Motor neuron (in vitro differentiated cells): Measurements from ENCODE around the gene RMRP. TPM values are rescaled to one million over a fixed set of nuclear protein-coding genes. Genes with fewer than 3 reads are reported as not detected.

ENCODE experiments used
- ATAC-seq, 8 experiments: fragments of 200-7000 bp; cut with Tn5 transposase; replicated peaks in 6 of 8; 2 replicates each; pipeline ENCODE4 v1.8.0; 2021; ENCODE audit warnings: mild to moderate bottlenecking in 8 of 8, moderate library complexity in 8 of 8
- H3K27ac ChIP-seq, 2 donors: fragments of 250-450 bp; sonication (Bioruptor Pico); 2 replicates each; pipeline ENCODE4 v1.9.0; 2021; ENCODE audit warnings: antibody characterized with exemption in 2 of 2, mild to moderate bottlenecking in 2 of 2, moderate library complexity in 1 of 2
- H3K4me1 ChIP-seq, 2 donors: fragments of 250-450 bp; sonication (Bioruptor Pico); replicated peaks in 1 of 2; 2 replicates each; pipeline ENCODE4 v1.6.1; 2021; ENCODE audit warnings: antibody characterized with exemption in 2 of 2, mild to moderate bottlenecking in 2 of 2, moderate library complexity in 1 of 2
- H3K4me3 ChIP-seq, 5 donors: fragments of 250-450 bp; sonication (Bioruptor Pico); 2 replicates each; pipeline ENCODE4 v1.9.0; 2021; ENCODE audit warnings: antibody characterized with exemption in 5 of 5, mild to moderate bottlenecking in 5 of 5, moderate library complexity in 4 of 5
- WGBS, 10 experiments: fragments of 450-650 bp; shearing (Covaris generic); methylation state at CpG; one replicate each; pipeline ENCODE4 v1.0.0; 2022; 5-methylcytosine and 5-hydroxymethylcytosine counted together
- in situ Hi-C, 9 experiments: fragments of 400-800 bp; cut with MboI; loops; one replicate each; pipeline ENCODE4 v1.15.0; 2021; ENCODE audit warnings: low sequenced_read_pairs in 9 of 9, low pct_unique_long_range_greater_than_20kb in 2 of 9; ENCODE audit not compliant: unreplicated experiment in 9 of 9
- total RNA-seq, 8 experiments: library from RNA; unstranded; fragments of 300-600 nt; gene quantifications; 2 replicates each; pipeline versions ENCODE4 v1.2.3 to v1.2.4, GENCODE V29; 2022

RMRP gene
- over 10,000 TPM; 12,611 to 65,418 (median 21,607) TPM for total RNA-seq

DNA sequence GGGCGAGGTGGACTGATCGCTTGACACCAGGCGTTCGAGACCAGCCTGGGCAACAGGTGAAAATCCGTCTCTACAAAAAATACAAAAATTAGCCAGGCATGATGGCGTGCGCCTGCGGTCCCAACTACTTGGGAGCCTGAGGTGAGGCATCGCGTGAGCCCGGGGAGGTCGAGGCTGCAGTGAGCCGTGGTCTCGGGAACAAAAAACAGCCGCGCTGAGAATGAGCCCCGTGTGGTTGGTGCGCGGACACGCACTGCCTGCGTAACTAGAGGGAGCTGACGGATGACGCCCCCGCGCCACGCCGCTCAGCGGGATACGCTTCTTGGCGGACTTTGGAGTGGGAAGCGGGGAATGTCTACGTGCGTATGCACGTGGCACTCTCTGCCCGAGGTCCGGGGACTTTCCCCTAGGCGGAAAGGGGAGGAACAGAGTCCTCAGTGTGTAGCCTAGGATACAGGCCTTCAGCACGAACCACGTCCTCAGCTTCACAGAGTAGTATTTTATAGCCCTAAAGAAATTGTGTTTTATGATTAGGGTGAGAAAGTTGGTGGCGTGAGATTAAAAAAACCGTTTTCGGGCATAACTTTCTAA is at the start of gene RMRP:
RMRP (minus strand) TSS at position 474 of the 591 bp plus-strand sequence.
- Histone ChIP-seq H3K27ac (peak within 1 kb of the TSS; percentile 99 to 100), H3K4me3 (peak within 1 kb of the TSS; percentile 73 to 87 (median 79)), H3K4me1 (peaks cover 16% of the 10 kb centered on the region in 2 donors)
- WGBS, 10 experiments: 0 to 5% (median 2%) methylated on average over 3 to 29 of the region's 42 CpGs
- peak; percentile 93 to 94 (median 93) for ATAC-seq
- in situ Hi-C loops: no loop called here

GRCh38 chr9:35706951-35707350 is 49.1 kb upstream of the RMRP start:
- in situ Hi-C loops: no loop called here
- H3K4me1 ChIP-seq: no peaks in the 10 kb centered on the region
- no peak for ATAC-seq
- H3K27ac ChIP-seq: no peak overlapping the region
- WGBS, 10 experiments: 80 to 100% (median 80%) methylated on average over 1 to 10 of the region's 10 CpGs; no CpG with 5 or more reads in 7 of the 10 experiments
- H3K4me3 ChIP-seq: no peak overlapping the region

- in situ Hi-C loops: no loop called here
These were observed 48.1 kb upstream of the RMRP start for GRCh38 chr9:35705836-35706430.

GRCh38 chr9:35705372-35705771 is 47.6 kb upstream of the RMRP start:
- no peak for ATAC-seq
- Histone ChIP-seq H3K27ac (no peak overlapping the region), H3K4me1 (no peaks in the 10 kb centered on the region), H3K4me3 (no peak overlapping the region)
- 80 to 88% (median 83%) methylated on average over 1 to 3 of the region's 8 CpGs; no CpG with 5 or more reads in 7 of the 10 experiments for WGBS, 10 experiments
- in situ Hi-C loops: no loop called here

More at GRCh38 chr9:35705836-35706430, 48.1 kb upstream of the RMRP start:
- ATAC-seq: no peak
- Histone ChIP-seq H3K4me3 (no peak overlapping the region), H3K4me1 (no peaks in the 10 kb centered on the region), H3K27ac (no peak overlapping the region)
- 80 to 100% (median 80%) methylated on average over 1 to 2 of the region's 7 CpGs; no CpG with 5 or more reads in 6 of the 10 experiments for WGBS, 10 experiments

DNA sequence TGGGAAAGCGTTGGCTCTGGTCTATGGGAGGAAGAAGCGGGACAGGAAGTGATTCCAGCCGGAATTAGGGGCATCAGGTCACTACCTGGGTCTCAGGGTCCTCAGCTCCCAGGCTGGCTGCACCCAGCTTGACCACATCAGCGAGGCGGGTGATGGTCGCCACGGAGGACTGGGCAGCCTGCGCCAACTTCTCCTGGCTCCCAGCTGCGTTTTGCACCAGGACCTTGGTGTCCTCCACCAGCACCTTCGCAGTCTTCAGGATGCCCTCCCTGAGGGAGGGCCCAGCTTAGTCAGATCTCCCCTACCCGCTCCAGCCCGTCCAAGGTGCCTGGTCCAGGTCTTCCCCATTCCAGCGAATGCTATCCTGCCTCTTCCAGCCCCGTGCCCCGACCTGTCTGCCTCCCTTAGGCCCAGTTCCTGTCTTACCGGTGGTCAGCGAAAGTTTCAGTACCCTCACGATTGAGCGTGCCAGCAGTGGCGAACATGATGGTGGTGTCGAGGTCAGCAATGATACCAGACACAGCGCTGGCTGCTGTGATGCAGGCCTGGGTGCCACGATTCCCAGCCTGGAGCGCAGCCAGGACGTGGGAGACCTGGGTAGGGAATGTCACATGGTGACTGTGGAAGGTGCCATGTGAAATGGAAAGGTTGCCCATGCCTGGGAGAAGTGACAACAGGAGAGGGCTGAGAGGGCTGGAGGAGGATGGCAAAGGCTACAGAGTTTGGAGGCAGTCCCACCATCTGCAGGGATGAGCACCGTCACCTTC is 46.3 kb upstream of the RMRP start:
- no peaks in the 10 kb centered on the region for H3K4me1 ChIP-seq
- in situ Hi-C loops: no loop called here
- no peak overlapping the region for H3K4me3 ChIP-seq
- ATAC-seq: no peak
- 80 to 100% (median 100%) methylated on average over 1 to 17 of the region's 26 CpGs; no CpG with 5 or more reads in 3 of the 10 experiments for WGBS, 10 experiments
- no peak overlapping the region for H3K27ac ChIP-seq

DNA sequence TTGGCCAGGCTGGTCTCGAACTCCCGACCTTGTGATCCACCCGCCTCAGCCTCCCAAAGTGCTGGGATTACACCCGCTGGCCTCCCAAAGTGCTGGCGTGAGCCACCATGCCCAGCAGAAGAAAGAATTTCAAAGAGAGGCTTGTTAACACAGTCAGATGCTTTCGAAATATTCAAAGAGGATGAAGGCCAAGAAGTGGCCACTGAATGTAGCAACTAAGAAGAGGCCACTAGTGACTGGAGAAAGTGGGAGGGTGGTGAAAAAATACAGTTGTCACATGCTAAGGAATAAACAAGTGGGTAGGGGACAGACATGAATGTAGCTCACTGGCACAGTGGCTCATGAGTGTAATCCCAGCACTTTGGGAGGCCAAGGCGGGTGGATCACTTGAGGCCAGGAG is 44.9 kb upstream of the RMRP start:
- in situ Hi-C loops: no loop called here
- no peak for ATAC-seq
- no peak overlapping the region for H3K4me3 ChIP-seq
- 100% methylated on average over 1 to 4 of the region's 7 CpGs; no CpG with 5 or more reads in 4 of the 10 experiments for WGBS, 10 experiments
- no peaks in the 10 kb centered on the region for H3K4me1 ChIP-seq
- no peak overlapping the region for H3K27ac ChIP-seq

DNA sequence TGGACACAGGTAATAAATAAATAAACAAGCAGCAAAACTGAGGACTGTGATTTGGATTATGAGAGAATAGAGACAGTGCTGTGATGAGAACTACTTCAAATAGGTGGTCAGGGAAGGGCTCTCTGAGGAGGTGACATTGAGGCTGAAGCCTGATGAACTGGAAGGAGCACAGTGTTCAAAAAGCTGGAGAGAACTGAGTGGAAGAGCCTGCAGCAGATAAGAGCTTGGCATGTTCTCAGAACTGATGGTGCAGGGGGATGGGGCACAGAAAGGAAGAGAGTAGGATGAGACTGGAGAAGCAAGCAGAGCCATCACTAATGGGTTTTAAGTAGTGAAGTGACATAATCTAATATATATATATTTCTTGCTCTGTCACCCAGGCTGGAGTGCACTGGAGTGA is 43.1 kb upstream of the RMRP start:
- no peak for ATAC-seq
- Histone ChIP-seq H3K4me3 (no peak overlapping the region), H3K4me1 (no peaks in the 10 kb centered on the region), H3K27ac (no peak overlapping the region)
- in situ Hi-C loops: no loop called here

DNA sequence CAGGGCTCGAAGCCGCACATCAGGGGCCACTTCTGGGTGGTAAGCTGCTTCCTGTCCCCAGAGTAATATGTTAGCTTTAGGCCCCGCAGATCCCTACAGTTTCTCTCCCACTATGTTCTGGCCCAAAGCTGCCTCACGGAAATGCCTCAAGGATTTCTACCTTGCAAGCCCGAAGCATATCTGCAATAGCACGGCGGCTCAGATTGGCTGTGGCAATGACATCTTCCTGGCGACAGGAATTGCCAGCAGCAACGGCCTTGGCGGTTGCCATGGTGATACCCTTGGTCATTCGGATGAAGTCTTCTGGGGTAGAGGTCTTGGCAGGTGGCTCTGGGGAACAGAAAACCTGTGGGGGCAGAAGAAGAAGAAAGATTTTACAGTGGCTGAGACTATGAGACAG is 42.2 kb upstream of the RMRP start:
- in situ Hi-C loops: no loop called here
- H3K4me1 ChIP-seq: no peaks in the 10 kb centered on the region
- 69 to 100% (median 96%) methylated on average over 1 to 6 of the region's 11 CpGs; no CpG with 5 or more reads in 3 of the 10 experiments for WGBS, 10 experiments
- no peak overlapping the region for H3K27ac ChIP-seq
- H3K4me3 ChIP-seq: no peak overlapping the region
- ATAC-seq: no peak

GRCh38 chr9:35698231-35698630 is 40.4 kb upstream of the RMRP start:
- Histone ChIP-seq H3K4me3 (no peak overlapping the region), H3K4me1 (no peaks in the 10 kb centered on the region), H3K27ac (no peak overlapping the region)
- 83 to 100% (median 96%) methylated on average over 1 to 4 of the region's 5 CpGs; no CpG with 5 or more reads in 4 of the 10 experiments for WGBS, 10 experiments
- ATAC-seq: no peak
- in situ Hi-C loops: no loop called here

DNA sequence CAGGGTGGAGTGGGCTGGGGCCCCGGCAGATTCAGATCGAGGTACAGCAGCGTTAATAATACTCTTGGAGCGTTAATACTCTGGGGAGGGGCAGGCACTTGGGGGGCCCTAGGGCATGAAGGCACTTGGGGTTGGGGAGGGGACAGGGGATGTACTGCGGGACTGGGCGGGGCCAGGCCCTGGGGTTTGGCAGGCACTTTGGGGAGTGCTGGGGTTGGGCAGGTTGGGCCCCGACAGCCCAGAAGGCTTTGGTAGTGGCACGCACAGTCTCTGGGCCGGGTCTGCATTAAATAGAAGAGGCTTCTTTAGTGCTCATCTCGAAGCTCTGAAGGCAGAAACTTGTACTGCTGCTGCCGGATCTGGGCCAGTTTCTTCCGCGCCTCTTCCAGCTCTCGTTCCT is 39.7 kb upstream of the RMRP start:
- ATAC-seq: peak in 3 of 8 experiments; percentile 13 to 35 (median 22)
- 60 to 100% (median 82%) methylated on average over 2 to 5 of the region's 14 CpGs; no CpG with 5 or more reads in 6 of the 10 experiments for WGBS, 10 experiments
- H3K4me1 ChIP-seq: no peaks in the 10 kb centered on the region
- no peak overlapping the region for H3K4me3 ChIP-seq
- H3K27ac ChIP-seq: no peak overlapping the region
- in situ Hi-C loops: no loop called here

DNA sequence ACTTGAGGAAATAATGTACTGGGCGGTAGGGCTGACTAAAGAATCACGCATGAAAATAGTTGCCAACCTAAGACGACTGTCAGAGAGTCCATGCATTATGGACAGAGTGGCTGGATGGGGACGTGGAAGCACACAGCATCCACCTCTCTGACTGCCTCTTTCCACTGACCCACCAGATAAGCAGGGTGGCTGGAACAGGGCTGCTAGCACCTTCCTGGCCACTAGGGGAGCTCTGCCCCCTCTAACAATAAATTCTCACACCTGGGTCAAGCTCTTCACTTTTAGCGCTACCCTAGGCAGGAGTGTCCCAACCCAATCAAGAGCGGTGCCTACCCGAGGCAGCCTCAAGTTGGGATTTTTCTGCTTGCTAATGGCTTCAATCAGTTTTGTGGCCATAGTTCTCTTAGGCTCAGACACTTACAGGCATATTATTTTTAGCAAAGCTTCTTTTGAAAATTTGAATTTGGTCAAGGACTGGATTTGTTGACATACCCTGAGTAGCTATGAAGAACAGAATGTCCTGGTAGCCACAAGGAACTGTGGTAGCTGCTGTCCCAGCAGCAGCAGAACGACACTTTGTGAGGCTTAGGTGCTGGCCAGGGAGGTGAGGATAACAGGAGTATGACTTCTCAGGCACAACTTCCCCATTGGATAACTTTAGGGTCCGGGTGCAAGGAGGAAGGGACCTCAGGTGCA is 38.8 kb upstream of the RMRP start:
- in situ Hi-C loops: no loop called here
- H3K4me1 ChIP-seq: no peaks in the 10 kb centered on the region
- H3K4me3 ChIP-seq: no peak overlapping the region
- 10 to 62% (median 41%) methylated on average over 2 to 8 of the region's 9 CpGs; no CpG with 5 or more reads in 2 of the 10 experiments for WGBS, 10 experiments
- peak; percentile 67 to 85 (median 76) for ATAC-seq
- H3K27ac ChIP-seq: no peak overlapping the region

GRCh38 chr9:35695943-35696401 is 38.2 kb upstream of the RMRP start:
- 90 to 100% (median 100%) methylated on average over 1 to 2 of the region's 3 CpGs; no CpG with 5 or more reads in 4 of the 10 experiments for WGBS, 10 experiments
- Histone ChIP-seq H3K4me3 (no peak overlapping the region), H3K27ac (no peak overlapping the region), H3K4me1 (peaks cover 0 to 3% of the 10 kb centered on the region in 2 donors)
- peak in 1 of 8 experiments; percentile 5 for ATAC-seq
- in situ Hi-C loops: no loop called here
